DND-41 (cell line): ENCODE measurements around the gene SLC10A7.

Source experiments
- ATAC-seq: fragments of 200-7000 bp; cut with Tn5 transposase; 3 replicates; pipeline ENCODE4 v1.9.1; 2021; ENCODE audit warnings: low read depth; ENCODE audit not compliant: insufficient read depth
- DNase-seq: peaks from one replicate; pipeline ENCODE4 v3.0.0-alpha.2; 2020
- H2AFZ ChIP-seq: 2 replicates; pipeline ENCODE4 v1.6.0; 2012; ENCODE audit warnings: low read depth, low read length
- H3K27ac ChIP-seq: 2 replicates; pipeline ENCODE4 v1.5.1; 2012; ENCODE audit warnings: low read length, inconsistent platforms
- H3K27me3 ChIP-seq: fragments of 200-600 bp; sonication (generic); 2 replicates; pipeline ENCODE4 v1.6.0; 2012; ENCODE audit warnings: low read length, mild to moderate bottlenecking, inconsistent platforms; ENCODE audit not compliant: insufficient read depth, poor library complexity
- H3K36me3 ChIP-seq: 2 replicates; pipeline ENCODE4 v1.5.1; 2012; ENCODE audit warnings: low read length, inconsistent platforms; ENCODE audit not compliant: insufficient read depth
- H3K4me1 ChIP-seq: 2 replicates; pipeline ENCODE4 v1.5.1; 2012; ENCODE audit warnings: mild to moderate bottlenecking, low read length; ENCODE audit not compliant: insufficient read depth
- H3K4me2 ChIP-seq: 2 replicates; pipeline ENCODE4 v1.6.0; 2012; ENCODE audit warnings: mild to moderate bottlenecking, moderate library complexity, low read length, inconsistent platforms; ENCODE audit not compliant: insufficient read depth
- H3K4me3 ChIP-seq, 2 experiments: fragments of 200-600 bp in 1 of 2; shearing (Covaris generic) in 1 of 2; 2 replicates each; pipeline ENCODE4 v1.5.1; 2012 to 2016; ENCODE audit warnings: inconsistent platforms in 2 of 2, low read length in 2 of 2, mild to moderate bottlenecking in 2 of 2, low read depth in 1 of 2, moderate library complexity in 1 of 2
- H3K79me2 ChIP-seq: 2 replicates; pipeline ENCODE4 v1.6.0; 2012; ENCODE audit warnings: low read length, inconsistent platforms; ENCODE audit not compliant: insufficient read depth
- H3K9ac ChIP-seq: 2 replicates; pipeline ENCODE4 v1.6.0; 2012; ENCODE audit warnings: low read depth, mild to moderate bottlenecking, inconsistent platforms, low read length, moderate library complexity
- H3K9me3 ChIP-seq: 2 replicates; pipeline ENCODE4 v1.5.1; 2012; ENCODE audit warnings: low read length, moderate library complexity, mild to moderate bottlenecking, inconsistent platforms; ENCODE audit not compliant: insufficient read depth, severe bottlenecking
- H4K20me1 ChIP-seq: 2 replicates; pipeline ENCODE4 v1.6.0; 2012; ENCODE audit warnings: low read length; ENCODE audit not compliant: insufficient read depth
- EZH2 ChIP-seq: IDR thresholded peaks from 3 replicates; pipeline ENCODE4 v1.6.1; 2012; ENCODE audit warnings: borderline replicate concordance, low read depth, mild to moderate bottlenecking, moderate library complexity, low read length, inconsistent platforms; ENCODE audit not compliant: severe bottlenecking
- TF ChIP-seq, protein P1 (sequence below): IDR thresholded peaks from 2 replicates; pipeline ENCODE4 v1.5.1; 2012; ENCODE audit warnings: borderline replicate concordance, low read length, moderate library complexity, mild to moderate bottlenecking; ENCODE audit not compliant: poor library complexity, severe bottlenecking; ENCODE audit errors: extremely low read depth

The SLC10A7 gene

DNA sequence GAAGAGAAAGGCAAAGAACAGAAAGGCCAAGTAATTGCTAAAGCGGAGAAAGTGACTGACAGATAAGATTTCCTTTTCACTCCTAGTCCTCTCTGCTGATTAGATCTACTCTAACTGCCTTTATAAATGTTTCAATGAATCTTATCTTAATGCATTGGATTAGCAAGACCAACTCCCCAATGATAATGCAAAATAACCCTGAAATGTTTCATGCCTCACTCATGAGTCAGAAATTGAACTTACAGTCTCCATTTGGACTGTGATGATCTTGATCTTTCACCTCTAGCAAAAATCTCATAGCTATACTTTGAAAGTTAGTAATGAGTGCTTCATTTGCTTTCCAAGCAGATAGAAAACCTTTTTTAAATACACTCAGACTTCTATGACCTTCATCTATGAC, 26.5 kb downstream of the SLC10A7 start:
- H3K27me3 ChIP-seq: no peaks in the 10 kb centered on the region
- no peak overlapping the region for H3K9ac ChIP-seq
- no peak for DNase-seq
- H3K4me1 ChIP-seq: no peaks in the 10 kb centered on the region
- no peak for TF ChIP-seq EZH2
- TF ChIP-seq, protein P1, sequence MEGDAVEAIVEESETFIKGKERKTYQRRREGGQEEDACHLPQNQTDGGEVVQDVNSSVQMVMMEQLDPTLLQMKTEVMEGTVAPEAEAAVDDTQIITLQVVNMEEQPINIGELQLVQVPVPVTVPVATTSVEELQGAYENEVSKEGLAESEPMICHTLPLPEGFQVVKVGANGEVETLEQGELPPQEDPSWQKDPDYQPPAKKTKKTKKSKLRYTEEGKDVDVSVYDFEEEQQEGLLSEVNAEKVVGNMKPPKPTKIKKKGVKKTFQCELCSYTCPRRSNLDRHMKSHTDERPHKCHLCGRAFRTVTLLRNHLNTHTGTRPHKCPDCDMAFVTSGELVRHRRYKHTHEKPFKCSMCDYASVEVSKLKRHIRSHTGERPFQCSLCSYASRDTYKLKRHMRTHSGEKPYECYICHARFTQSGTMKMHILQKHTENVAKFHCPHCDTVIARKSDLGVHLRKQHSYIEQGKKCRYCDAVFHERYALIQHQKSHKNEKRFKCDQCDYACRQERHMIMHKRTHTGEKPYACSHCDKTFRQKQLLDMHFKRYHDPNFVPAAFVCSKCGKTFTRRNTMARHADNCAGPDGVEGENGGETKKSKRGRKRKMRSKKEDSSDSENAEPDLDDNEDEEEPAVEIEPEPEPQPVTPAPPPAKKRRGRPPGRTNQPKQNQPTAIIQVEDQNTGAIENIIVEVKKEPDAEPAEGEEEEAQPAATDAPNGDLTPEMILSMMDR: no peak
- H3K4me2 ChIP-seq: no peak overlapping the region
- no peaks in the 10 kb centered on the region for H3K79me2 ChIP-seq
- 0 out of 2 replicates have a peak, but pooled peaks cover 7% of the 10 kb centered on the region for H3K36me3 ChIP-seq
- H4K20me1 ChIP-seq: no peaks in the 10 kb centered on the region
- no peak overlapping the region for H3K27ac ChIP-seq
- H3K4me3 ChIP-seq: no peak overlapping the region
- no peaks in the 10 kb centered on the region for H3K9me3 ChIP-seq
- ATAC-seq: no peak
- H2AFZ ChIP-seq: no peak overlapping the region

DNA sequence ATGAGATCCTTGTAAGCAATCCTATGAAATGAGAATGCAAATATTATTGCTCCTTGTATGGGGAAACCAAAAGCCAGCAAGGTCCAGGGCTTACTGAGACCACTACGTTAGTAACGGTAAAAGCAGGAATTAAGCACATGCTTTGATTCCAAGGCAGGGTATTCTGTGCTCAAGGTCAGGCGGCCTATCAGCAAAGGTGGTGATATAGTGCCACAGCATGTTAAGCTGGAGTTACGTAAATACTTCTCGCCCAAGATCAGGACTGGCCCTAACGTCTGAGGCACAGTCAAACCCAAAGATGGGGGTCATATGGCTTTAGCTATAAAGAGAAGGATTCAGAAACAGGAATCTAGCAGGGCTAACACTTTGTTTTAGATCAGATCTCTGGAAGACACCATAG, 27.6 kb downstream of the SLC10A7 start:
- Histone ChIP-seq H4K20me1 (no peaks in the 10 kb centered on the region), H2AFZ (no peak overlapping the region), H3K4me2 (no peak overlapping the region), H3K4me3 (no peak overlapping the region), H3K27ac (no peak overlapping the region), H3K9ac (no peak overlapping the region), H3K36me3 (0 out of 2 replicates have a peak, but pooled peaks cover 7% of the 10 kb centered on the region), H3K4me1 (peaks cover 1% of the 10 kb centered on the region), H3K27me3 (no peaks in the 10 kb centered on the region), H3K9me3 (no peaks in the 10 kb centered on the region), H3K79me2 (no peaks in the 10 kb centered on the region)
- no peak for DNase-seq
- no peak for ATAC-seq
- TF ChIP-seq, protein P1: no peak
- no peak for TF ChIP-seq EZH2

DNA sequence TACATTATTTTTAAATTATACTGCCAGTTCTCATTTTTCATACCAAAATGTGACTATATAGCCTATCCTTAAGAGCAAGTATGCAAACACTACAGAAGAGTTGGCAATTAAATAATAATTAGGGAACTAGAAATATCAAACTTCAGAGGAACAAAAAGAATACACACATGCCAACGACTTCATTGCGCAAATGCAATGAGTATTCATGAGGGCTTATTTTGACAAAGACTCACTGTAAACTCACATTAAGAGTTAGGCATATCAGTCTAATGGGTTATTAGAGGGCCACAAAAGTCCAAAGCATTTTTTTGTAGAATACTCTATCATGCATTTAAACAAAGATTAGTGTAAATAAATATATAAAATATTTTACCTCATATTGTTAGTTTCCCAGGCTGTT, 31.6 kb downstream of the SLC10A7 start:
- Histone ChIP-seq H3K79me2 (no peaks in the 10 kb centered on the region), H3K4me1 (peaks cover 10% of the 10 kb centered on the region), H3K4me2 (no peak overlapping the region), H2AFZ (no peak overlapping the region), H3K27ac (no peak overlapping the region), H4K20me1 (no peaks in the 10 kb centered on the region), H3K4me3 (no peak overlapping the region), H3K9ac (no peak overlapping the region), H3K27me3 (no peaks in the 10 kb centered on the region), H3K36me3 (0 out of 2 replicates have a peak, but pooled peaks cover 9% of the 10 kb centered on the region), H3K9me3 (no peaks in the 10 kb centered on the region)
- TF ChIP-seq, protein P1: no peak
- TF ChIP-seq EZH2: no peak
- no peak for DNase-seq
- ATAC-seq: no peak
